Loucy (cell line): ENCODE measurements around the gene KLHDC10.

ENCODE experiments used
- H2AFZ ChIP-seq: fragments of 200-600 bp; sonication (generic); 2 replicates; pipeline ENCODE4 v1.6.0; 2016; ENCODE audit warnings: antibody characterized with exemption, mild to moderate bottlenecking, low read length, moderate library complexity
- H3F3A ChIP-seq: fragments of 200-600 bp; 2 replicates; pipeline ENCODE4 v1.6.0; 2016; ENCODE audit warnings: antibody characterized with exemption, low read depth, mild to moderate bottlenecking
- H3K27me3 ChIP-seq: fragments of 200-600 bp; sonication (generic); 2 replicates; pipeline ENCODE4 v1.6.1; 2014; ENCODE audit warnings: low read length, mild to moderate bottlenecking; ENCODE audit not compliant: insufficient read depth, poor library complexity, severe bottlenecking
- H3K36me3 ChIP-seq: fragments of 200-600 bp; sonication (generic); 2 replicates; pipeline ENCODE4 v1.6.1; 2016; ENCODE audit warnings: low read length; ENCODE audit not compliant: insufficient read depth
- H3K4me1 ChIP-seq: fragments of 200-600 bp; sonication (generic); 2 replicates; pipeline ENCODE4 v1.5.1; 2014; ENCODE audit warnings: low read length, mild to moderate bottlenecking; ENCODE audit not compliant: insufficient read depth, poor library complexity, severe bottlenecking
- H3K4me2 ChIP-seq: fragments of 200-600 bp; sonication (generic); 2 replicates; pipeline ENCODE4 v1.6.0; 2014; ENCODE audit warnings: antibody characterized with exemption, low read length, low read depth, mild to moderate bottlenecking; ENCODE audit not compliant: poor library complexity, severe bottlenecking
- H3K4me3 ChIP-seq: fragments of 200-600 bp; sonication (generic); 2 replicates; pipeline ENCODE4 v1.5.1; 2014; ENCODE audit warnings: low read length, mild to moderate bottlenecking, mixed read lengths; ENCODE audit not compliant: poor library complexity, severe bottlenecking
- H3K79me2 ChIP-seq: fragments of 200-600 bp; sonication (generic); 2 replicates; pipeline ENCODE4 v1.6.1; 2014; ENCODE audit warnings: low read length; ENCODE audit not compliant: insufficient read depth
- H3K9ac ChIP-seq: fragments of 200-600 bp; sonication (generic); 2 replicates; pipeline ENCODE4 v1.6.0; 2014; ENCODE audit warnings: mild to moderate bottlenecking, low read depth, low read length, moderate library complexity; ENCODE audit not compliant: poor library complexity, severe bottlenecking
- H3K9me2 ChIP-seq: fragments of 200-600 bp; sonication (generic); replicated peaks from 2 replicates; pipeline ENCODE4 v1.6.1; 2016; ENCODE audit warnings: low read depth, low read length, mixed read lengths
- H3K9me3 ChIP-seq: fragments of 200-600 bp; sonication (generic); 2 replicates; pipeline ENCODE4 v1.6.1; 2014; ENCODE audit warnings: mild to moderate bottlenecking, antibody characterized with exemption, low read length, low read depth; ENCODE audit not compliant: insufficient read depth
- H4K20me1 ChIP-seq: fragments of 200-600 bp; sonication (generic); 2 replicates; pipeline ENCODE4 v1.6.0; 2014; ENCODE audit warnings: antibody characterized with exemption, low read length, mild to moderate bottlenecking; ENCODE audit not compliant: insufficient read depth, poor library complexity, severe bottlenecking
- CTCF ChIP-seq: fragments of 200-600 bp; sonication (generic); conservative IDR thresholded peaks from 2 replicates; pipeline ENCODE4 v1.5.1; 2014; ENCODE audit warnings: mild to moderate bottlenecking, antibody characterized with exemption, low read length
- EZH2phosphoT487 ChIP-seq: fragments of 200-600 bp; IDR thresholded peaks from 2 replicates; pipeline ENCODE4 v1.6.1; 2018; ENCODE audit warnings: antibody characterized with exemption, mild to moderate bottlenecking, moderate library complexity, borderline replicate concordance

KLHDC10 gene

DNA sequence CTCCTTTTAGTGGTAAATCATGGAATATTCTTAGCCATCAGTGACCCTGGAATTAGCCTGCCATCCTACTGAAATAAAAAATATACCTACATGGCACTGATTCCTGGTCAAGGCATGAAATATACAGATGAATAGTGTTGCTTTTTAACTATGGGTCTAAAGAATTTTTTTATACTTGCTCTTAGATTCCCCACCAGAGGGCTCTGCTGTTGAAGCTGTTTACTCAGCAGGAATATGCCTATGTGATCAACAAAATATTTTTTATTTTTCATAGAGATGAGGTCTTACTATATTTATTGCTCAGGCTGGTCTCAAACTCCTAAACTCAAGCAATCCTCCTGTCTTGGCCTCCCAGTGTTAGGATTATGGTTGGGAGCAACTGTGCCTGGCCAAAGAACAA is 32.6 kb upstream of the KLHDC10 start:
- peaks cover 18% of the 10 kb centered on the region; the same call in 1 of the 2 replicates for H3K36me3 ChIP-seq
- no peak overlapping the region for H3K4me2 ChIP-seq
- H3K27me3 ChIP-seq = no peaks in the 10 kb centered on the region
- TF ChIP-seq CTCF (peak; percentile 50), EZH2phosphoT487 (no peak)
- no peak overlapping the region for H2AFZ ChIP-seq
- no peaks in the 10 kb centered on the region for H3K4me1 ChIP-seq
- H3K9me2 ChIP-seq = no peaks in the 10 kb centered on the region
- no peaks in the 10 kb centered on the region for H3K79me2 ChIP-seq
- H3K9ac ChIP-seq = no peak overlapping the region
- H3F3A ChIP-seq = no peaks in the 10 kb centered on the region
- H3K4me3 ChIP-seq = no peak overlapping the region
- no peaks in the 10 kb centered on the region for H4K20me1 ChIP-seq
- H3K9me3 ChIP-seq = no peaks in the 10 kb centered on the region

DNA sequence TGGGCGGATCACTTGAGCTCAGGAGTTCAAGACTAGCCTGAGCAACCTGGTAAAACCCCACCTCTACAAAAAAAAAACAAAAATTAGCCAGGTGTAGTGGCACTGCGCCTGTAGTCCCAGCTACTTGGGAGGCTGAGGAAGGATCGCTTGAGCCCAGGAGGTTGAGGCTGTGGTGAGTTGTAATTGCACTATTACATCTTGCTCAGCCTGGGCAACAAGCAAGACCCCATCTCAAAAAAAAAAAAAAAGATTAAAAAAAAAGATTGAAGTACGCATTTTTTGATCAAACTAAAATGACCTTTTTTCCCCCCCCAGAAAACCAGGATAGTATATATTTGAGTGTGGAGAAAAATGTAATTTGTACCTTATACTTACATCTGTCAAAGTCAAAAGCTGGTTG is 29.8 kb upstream of the KLHDC10 start:
- Histone ChIP-seq H3K4me1 (no peaks in the 10 kb centered on the region), H4K20me1 (no peaks in the 10 kb centered on the region), H3K9me2 (no peaks in the 10 kb centered on the region), H3K9ac (no peak overlapping the region), H2AFZ (no peak overlapping the region), H3K4me2 (no peak overlapping the region), H3K36me3 (peaks cover 23% of the 10 kb centered on the region; the same call in 1 of the 2 replicates), H3K4me3 (no peak overlapping the region), H3K79me2 (no peaks in the 10 kb centered on the region), H3K27me3 (no peaks in the 10 kb centered on the region), H3F3A (no peaks in the 10 kb centered on the region), H3K9me3 (no peaks in the 10 kb centered on the region)
- TF ChIP-seq CTCF = no peak

GRCh38 chr7:130047831-130048230 is 22.5 kb upstream of the KLHDC10 start:
- H3K36me3 ChIP-seq = peaks cover 5% of the 10 kb centered on the region; the same call in 1 of the 2 replicates
- no peak for TF ChIP-seq EZH2phosphoT487
- no peak for TF ChIP-seq CTCF

More at GRCh38 chr7:130047831-130048230, 22.5 kb upstream of the KLHDC10 start:
- Histone ChIP-seq H2AFZ (no peak overlapping the region), H3K4me3 (no peak overlapping the region), H3K27me3 (peaks cover 9% of the 10 kb centered on the region), H3K9me2 (no peaks in the 10 kb centered on the region), H3F3A (no peaks in the 10 kb centered on the region), H3K79me2 (peaks cover 27% of the 10 kb centered on the region), H4K20me1 (no peaks in the 10 kb centered on the region), H3K4me1 (peaks cover 13% of the 10 kb centered on the region), H3K9me3 (no peaks in the 10 kb centered on the region), H3K9ac (no peak overlapping the region), H3K4me2 (no peak overlapping the region)
